GM19043 (cell line): ENCODE data around the gene SMG6.
A peak's percentile ranks its signal among the peaks of the same experiment; 100 is the strongest.

Source experiments
- ATAC-seq: cut with Tn5 transposase; IDR thresholded peaks from one replicate; pipeline ENCODE4 v1.9.1; 2021; ENCODE audit warnings: low read depth; ENCODE audit not compliant: unreplicated experiment

The SMG6 gene

GRCh38 chr17:2237950-2238349 lies 65.6 kb downstream of the SMG6 start:
- no peak for ATAC-seq

GRCh38 chr17:2237521-2237921 lies 66.1 kb downstream of the SMG6 start:
- no peak for ATAC-seq

- no peak for ATAC-seq
These were observed 67.7 kb downstream of the SMG6 start for GRCh38 chr17:2235792-2236366.

GRCh38 chr17:2235265-2235664 lies 68.3 kb downstream of the SMG6 start:
- ATAC-seq: no peak

- ATAC-seq: no peak
These were observed 70.1 kb downstream of the SMG6 start for GRCh38 chr17:2233441-2233947.

- no peak for ATAC-seq
These were observed 71.3 kb downstream of the SMG6 start for GRCh38 chr17:2232244-2232638.

GRCh38 chr17:2230877-2231276 lies 72.7 kb downstream of the SMG6 start:
- no peak for ATAC-seq

GRCh38 chr17:2227025-2227699 lies 76.4 kb downstream of the SMG6 start:
- no peak for ATAC-seq

GRCh38 chr17:2223617-2223927 lies 80.0 kb downstream of the SMG6 start:
- ATAC-seq: no peak

GRCh38 chr17:2222901-2223616 lies 80.5 kb downstream of the SMG6 start:
- no peak for ATAC-seq

- ATAC-seq: no peak
These were observed 81.3 kb downstream of the SMG6 start for GRCh38 chr17:2222301-2222700.

- ATAC-seq: no peak
These were observed 85.2 kb downstream of the SMG6 start for GRCh38 chr17:2218426-2218825.

- ATAC-seq: peak; percentile 83
These were observed 87.8 kb downstream of the SMG6 start for GRCh38 chr17:2215616-2216364.

- ATAC-seq: no peak
These were observed 88.5 kb downstream of the SMG6 start for GRCh38 chr17:2214929-2215615.

GRCh38 chr17:2214047-2214928 lies 89.3 kb downstream of the SMG6 start:
- no peak for ATAC-seq

- ATAC-seq: no peak
These were observed 90.2 kb downstream of the SMG6 start for GRCh38 chr17:2213291-2213960.

- ATAC-seq: no peak
These were observed 91.1 kb downstream of the SMG6 start for GRCh38 chr17:2212400-2212981.

- ATAC-seq: no peak
These were observed 91.8 kb downstream of the SMG6 start for GRCh38 chr17:2211661-2212399.
